MM.1S (cell line): ENCODE measurements around the gene TMEM131.

Experiments
- DNase-seq: peaks from one replicate; pipeline ENCODE4 v3.0.0-alpha.2; 2015
- H2AFZ ChIP-seq: fragments of 300-600 bp; sonication (generic); 2 replicates; pipeline ENCODE4 v1.6.0; 2016; ENCODE audit warnings: antibody characterized with exemption, low read length
- H3F3A ChIP-seq: fragments of 300-600 bp; sonication (generic); 2 replicates; pipeline ENCODE4 v1.6.1; 2016; ENCODE audit warnings: mild to moderate bottlenecking, antibody characterized with exemption, low read length, moderate library complexity, mixed read lengths; ENCODE audit not compliant: insufficient read depth
- H3K27ac ChIP-seq: fragments of 300-600 bp; sonication (generic); 2 replicates; pipeline ENCODE4 v1.5.1; 2016; ENCODE audit warnings: mild to moderate bottlenecking, low read length
- H3K27me3 ChIP-seq: fragments of 300-600 bp; sonication (generic); replicated peaks from 2 replicates; pipeline ENCODE4 v1.6.0; 2016; ENCODE audit warnings: low read length; ENCODE audit not compliant: insufficient read depth
- H3K36me3 ChIP-seq: fragments of 300-600 bp; sonication (generic); replicated peaks from 2 replicates; pipeline ENCODE4 v1.6.1; 2016; ENCODE audit warnings: mild to moderate bottlenecking, low read length, mixed read lengths; ENCODE audit not compliant: insufficient read depth
- H3K4me1 ChIP-seq: fragments of 300-600 bp; sonication (generic); 2 replicates; pipeline ENCODE4 v1.6.1; 2016; ENCODE audit warnings: low read length, mixed read lengths
- H3K4me2 ChIP-seq: fragments of 300-600 bp; sonication (generic); 2 replicates; pipeline ENCODE4 v1.6.0; 2016; ENCODE audit warnings: low read depth, low read length
- H3K4me3 ChIP-seq: fragments of 300-600 bp; sonication (generic); 2 replicates; pipeline ENCODE4 v1.5.1; 2016; ENCODE audit warnings: low read length, mixed read lengths
- H3K79me2 ChIP-seq: fragments of 300-600 bp; sonication (generic); 2 replicates; pipeline ENCODE4 v1.6.1; 2016; ENCODE audit warnings: mixed run types, low read length, mixed read lengths
- H3K9ac ChIP-seq: fragments of 300-600 bp; sonication (generic); 2 replicates; pipeline ENCODE4 v1.6.1; 2016; ENCODE audit warnings: low read length, mixed read lengths
- H3K9me2 ChIP-seq: fragments of 300-600 bp; sonication (generic); replicated peaks from 2 replicates; pipeline ENCODE4 v1.6.1; 2016; ENCODE audit warnings: mild to moderate bottlenecking, low read length, mixed read lengths; ENCODE audit not compliant: insufficient read depth
- H3K9me3 ChIP-seq: fragments of 300-600 bp; sonication (generic); replicated peaks from 2 replicates; pipeline ENCODE4 v1.6.1; 2016; ENCODE audit warnings: mild to moderate bottlenecking, low read length, mixed read lengths; ENCODE audit not compliant: insufficient read depth
- H4K20me1 ChIP-seq: fragments of 300-600 bp; sonication (generic); 2 replicates; pipeline ENCODE4 v1.6.1; 2016; ENCODE audit warnings: mild to moderate bottlenecking, low read length, moderate library complexity, mixed read lengths; ENCODE audit not compliant: insufficient read depth
- CTCF ChIP-seq: fragments of 300-600 bp; sonication (generic); IDR thresholded peaks from 2 replicates; pipeline ENCODE4 v1.5.1; 2016; ENCODE audit warnings: antibody characterized with exemption, low read length, mixed read lengths
- EZH2 ChIP-seq: fragments of 300-600 bp; sonication (generic); optimal IDR thresholded peaks from 2 replicates; pipeline ENCODE3; 2017; ENCODE audit warnings: low read depth, mild to moderate bottlenecking, antibody characterized with exemption, low read length, mixed read lengths
- EZH2phosphoT487 ChIP-seq: fragments of 300-600 bp; sonication (generic); IDR thresholded peaks from 2 replicates; pipeline ENCODE4 v1.6.1; 2018; ENCODE audit warnings: antibody characterized with exemption, low read length

The TMEM131 gene

DNA sequence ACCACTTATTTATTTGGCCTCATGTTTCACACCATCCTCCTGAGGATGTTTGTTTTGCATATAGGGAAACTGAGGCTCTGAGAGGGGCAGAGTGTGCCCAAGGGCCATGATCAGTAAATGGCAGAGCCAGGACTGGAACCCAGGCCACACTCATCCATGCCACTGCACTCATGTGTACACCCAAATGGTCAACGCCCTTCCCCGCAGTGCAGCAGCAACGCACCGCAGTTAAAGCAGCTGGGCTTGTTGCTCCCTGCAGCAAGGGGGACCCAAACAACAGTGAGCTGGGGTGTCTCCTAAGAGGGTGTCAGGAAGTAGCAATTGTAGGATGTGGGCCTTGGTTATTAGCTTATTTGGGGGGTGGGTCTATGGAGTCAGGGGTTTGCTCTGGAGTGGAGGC is 245.7 kb downstream of the TMEM131 start:
- no peaks in the 10 kb centered on the region for H3K79me2 ChIP-seq
- H3K4me2 ChIP-seq: no peak overlapping the region
- H4K20me1 ChIP-seq: no peaks in the 10 kb centered on the region
- H3K27me3 ChIP-seq: no peaks in the 10 kb centered on the region
- no peaks in the 10 kb centered on the region for H3K9me3 ChIP-seq
- no peaks in the 10 kb centered on the region for H3K4me1 ChIP-seq
- H3K4me3 ChIP-seq: no peak overlapping the region
- no peak overlapping the region for H3K9ac ChIP-seq
- no peaks in the 10 kb centered on the region for H3F3A ChIP-seq
- no peak for DNase-seq
- no peaks in the 10 kb centered on the region for H3K9me2 ChIP-seq
- H2AFZ ChIP-seq: no peak overlapping the region
- TF ChIP-seq EZH2 (no peak), EZH2phosphoT487 (no peak), CTCF (no peak)
- H3K27ac ChIP-seq: no peak overlapping the region
- H3K36me3 ChIP-seq: no peaks in the 10 kb centered on the region

DNA sequence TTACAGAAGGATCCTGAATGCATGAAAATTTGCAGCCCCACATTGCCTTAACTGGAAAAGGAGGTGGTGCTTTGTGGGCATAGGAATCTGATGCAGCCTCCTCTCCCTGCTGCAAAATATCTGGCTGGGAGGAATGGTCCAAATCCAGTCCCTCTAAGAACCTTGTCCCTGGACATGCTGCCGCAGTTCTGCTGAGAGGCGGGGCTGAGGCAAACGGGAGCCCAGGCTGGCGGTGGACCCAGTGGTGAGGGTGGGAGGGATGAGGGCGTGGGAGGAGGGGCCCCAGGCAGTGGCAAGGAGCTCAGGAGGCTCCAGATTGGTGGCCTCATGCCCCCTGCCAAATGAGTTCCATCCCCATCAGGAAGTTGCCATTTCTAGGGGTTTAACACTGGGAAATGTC is 246.2 kb downstream of the TMEM131 start:
- Histone ChIP-seq H3K9ac (no peak overlapping the region), H3K9me3 (no peaks in the 10 kb centered on the region), H3F3A (no peaks in the 10 kb centered on the region), H3K36me3 (no peaks in the 10 kb centered on the region), H3K9me2 (no peaks in the 10 kb centered on the region), H3K27me3 (no peaks in the 10 kb centered on the region), H2AFZ (no peak overlapping the region), H3K27ac (no peak overlapping the region), H3K4me3 (no peak overlapping the region), H3K4me2 (no peak overlapping the region), H3K4me1 (no peaks in the 10 kb centered on the region), H3K79me2 (no peaks in the 10 kb centered on the region), H4K20me1 (no peaks in the 10 kb centered on the region)
- no peak for DNase-seq
- no peak for TF ChIP-seq EZH2
- no peak for TF ChIP-seq CTCF
- TF ChIP-seq EZH2phosphoT487: no peak

- Histone ChIP-seq H3K9me3 (no peaks in the 10 kb centered on the region), H3K27ac (no peak overlapping the region), H3F3A (no peaks in the 10 kb centered on the region), H3K4me3 (no peak overlapping the region), H2AFZ (no peak overlapping the region), H3K4me2 (no peak overlapping the region), H3K4me1 (no peaks in the 10 kb centered on the region), H3K79me2 (no peaks in the 10 kb centered on the region), H3K36me3 (no peaks in the 10 kb centered on the region), H3K9ac (no peak overlapping the region), H4K20me1 (no peaks in the 10 kb centered on the region), H3K27me3 (no peaks in the 10 kb centered on the region), H3K9me2 (no peaks in the 10 kb centered on the region)
- TF ChIP-seq CTCF: no peak
- TF ChIP-seq EZH2phosphoT487: no peak
- TF ChIP-seq EZH2: no peak
- no peak for DNase-seq
These were observed 248.0 kb downstream of the TMEM131 start for GRCh38 chr2:97747716-97748115.

DNA sequence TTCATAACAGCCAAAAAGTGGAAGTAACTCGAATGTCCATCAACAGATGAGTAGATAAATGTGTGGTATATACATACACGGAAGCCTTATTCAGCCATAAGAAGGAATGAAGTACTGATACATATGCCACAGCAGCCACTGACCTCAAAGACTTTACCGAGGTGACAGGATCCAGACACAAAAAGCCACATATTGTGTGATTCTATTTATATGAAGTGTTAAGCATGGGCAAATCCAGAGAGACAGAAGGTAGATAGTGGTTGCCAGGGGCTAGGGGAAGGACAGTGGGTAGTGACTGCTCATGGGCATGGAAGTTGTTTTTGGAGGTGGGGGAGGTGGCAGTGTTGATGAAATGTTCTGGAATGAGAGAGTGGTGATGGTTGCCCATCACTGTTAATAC is 248.5 kb downstream of the TMEM131 start:
- Histone ChIP-seq H3K4me3 (no peak overlapping the region), H3K9me3 (no peaks in the 10 kb centered on the region), H3K9me2 (no peaks in the 10 kb centered on the region), H3K27ac (no peak overlapping the region), H3K4me2 (no peak overlapping the region), H3K9ac (no peak overlapping the region), H3F3A (no peaks in the 10 kb centered on the region), H3K79me2 (no peaks in the 10 kb centered on the region), H4K20me1 (no peaks in the 10 kb centered on the region), H3K4me1 (no peaks in the 10 kb centered on the region), H3K27me3 (no peaks in the 10 kb centered on the region), H3K36me3 (no peaks in the 10 kb centered on the region), H2AFZ (no peak overlapping the region)
- no peak for TF ChIP-seq EZH2
- TF ChIP-seq CTCF: no peak
- no peak for TF ChIP-seq EZH2phosphoT487
- no peak for DNase-seq
